ENCODE results near the gene OR6J1. TPM values are rescaled to one million over a fixed set of nuclear protein-coding genes. Genes with fewer than 3 reads are reported as not detected.
A peak's percentile ranks its signal among the peaks of the same experiment; 100 is the strongest.
"Not testable (repeated sequence)": the region's sequence is repeated elsewhere in the genome, so short reads cannot be mapped to it uniquely, and the experiment has no call there.

The OR6J1 gene
- total RNA-seq: not detected in 2 replicates
- long read RNA-seq: 0 reads

DNA sequence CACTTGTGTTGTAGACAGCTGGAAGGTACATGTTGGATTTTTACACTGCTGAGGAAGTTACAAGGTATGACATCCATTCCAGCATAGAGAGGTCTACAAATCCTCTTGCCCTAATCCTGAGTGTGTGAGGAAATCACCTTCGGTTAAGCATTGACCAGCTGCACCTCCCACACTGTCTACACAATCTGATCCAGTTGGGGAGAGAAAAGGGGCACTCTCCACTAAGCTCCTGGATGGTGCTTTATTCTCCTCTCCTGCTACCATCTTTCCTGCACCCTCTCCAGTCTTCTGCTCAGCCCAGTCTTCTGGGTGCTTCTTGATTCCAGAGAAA lies at the start of gene OR6J1:
TSS of gene OR6J1 (minus strand) at position 48 of the 331 bp plus-strand sequence. CDS start 9,541 bp downstream, outside the sequence.
- H3K27ac Mint-ChIP-seq: no peak within 1 kb of the TSS
- no peak for DNase-seq (ENCODE audit: low spot score, unreplicated experiment)
- no peaks in the 10 kb centered on the region for H3K4me1 Mint-ChIP-seq (ENCODE audit: low read depth)
- H3K4me3 Mint-ChIP-seq (ENCODE audit: low read depth): no peak within 1 kb of the TSS
- H3K36me3 Mint-ChIP-seq (ENCODE audit: insufficient read depth): no peaks in the 10 kb centered on the region
- H3K9me3 Mint-ChIP-seq (ENCODE audit: low read depth): no peaks in the 10 kb centered on the region
- peaks cover 4% of the 10 kb centered on the region for H3K27me3 Mint-ChIP-seq
- TF ChIP-seq, protein P1, sequence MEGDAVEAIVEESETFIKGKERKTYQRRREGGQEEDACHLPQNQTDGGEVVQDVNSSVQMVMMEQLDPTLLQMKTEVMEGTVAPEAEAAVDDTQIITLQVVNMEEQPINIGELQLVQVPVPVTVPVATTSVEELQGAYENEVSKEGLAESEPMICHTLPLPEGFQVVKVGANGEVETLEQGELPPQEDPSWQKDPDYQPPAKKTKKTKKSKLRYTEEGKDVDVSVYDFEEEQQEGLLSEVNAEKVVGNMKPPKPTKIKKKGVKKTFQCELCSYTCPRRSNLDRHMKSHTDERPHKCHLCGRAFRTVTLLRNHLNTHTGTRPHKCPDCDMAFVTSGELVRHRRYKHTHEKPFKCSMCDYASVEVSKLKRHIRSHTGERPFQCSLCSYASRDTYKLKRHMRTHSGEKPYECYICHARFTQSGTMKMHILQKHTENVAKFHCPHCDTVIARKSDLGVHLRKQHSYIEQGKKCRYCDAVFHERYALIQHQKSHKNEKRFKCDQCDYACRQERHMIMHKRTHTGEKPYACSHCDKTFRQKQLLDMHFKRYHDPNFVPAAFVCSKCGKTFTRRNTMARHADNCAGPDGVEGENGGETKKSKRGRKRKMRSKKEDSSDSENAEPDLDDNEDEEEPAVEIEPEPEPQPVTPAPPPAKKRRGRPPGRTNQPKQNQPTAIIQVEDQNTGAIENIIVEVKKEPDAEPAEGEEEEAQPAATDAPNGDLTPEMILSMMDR (IDR thresholded peaks at IDR 0.05; ENCODE audit: unreplicated experiment): no peak

DNA sequence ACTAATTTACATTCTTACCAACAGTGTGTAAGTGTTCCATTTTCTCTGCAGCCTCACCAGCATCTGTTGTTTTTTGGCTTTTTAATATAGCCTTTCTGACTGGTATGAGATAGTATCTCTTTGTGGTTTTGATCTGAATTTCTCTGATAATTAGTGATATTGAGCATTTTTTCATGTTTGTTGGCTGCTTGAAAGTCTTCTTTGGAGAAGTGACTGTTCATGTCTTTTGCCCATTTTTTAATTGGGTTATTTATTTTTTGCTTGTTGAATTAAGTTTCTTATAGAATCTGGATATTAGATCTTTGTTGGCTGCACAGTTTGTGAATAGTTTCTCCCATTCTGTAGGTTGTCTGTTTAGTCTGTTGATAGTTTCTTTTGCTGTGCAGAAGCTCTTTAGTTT lies 48.0 kb upstream of the OR6J1 start:
- H3K27me3 Mint-ChIP-seq: no peaks in the 10 kb centered on the region
- peaks cover 2% of the 10 kb centered on the region for H3K36me3 Mint-ChIP-seq (ENCODE audit: insufficient read depth)

DNA sequence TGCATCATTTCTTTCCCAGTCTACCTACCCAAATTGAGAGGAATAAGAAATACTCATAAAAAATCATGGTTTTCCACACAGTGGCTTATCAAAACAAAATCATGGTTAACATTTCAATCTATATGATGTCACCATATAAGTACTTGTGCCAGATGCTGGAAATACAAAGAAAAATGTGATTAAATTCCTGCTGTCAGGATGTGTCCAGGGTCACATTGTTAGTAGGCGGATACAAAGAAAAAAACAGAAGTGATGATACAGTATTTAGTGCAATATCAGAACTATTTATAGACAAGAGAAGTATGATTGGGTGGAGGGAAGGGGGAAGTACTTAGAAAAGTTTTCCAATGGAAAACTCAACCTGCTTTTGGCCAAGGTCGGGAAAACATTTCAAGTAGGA lies 47.0 kb upstream of the OR6J1 start:
- Mint-ChIP-seq H3K36me3 (ENCODE audit: insufficient read depth) (peaks cover 2% of the 10 kb centered on the region), H3K27me3 (no peaks in the 10 kb centered on the region), H3K4me1 (ENCODE audit: low read depth) (no peaks in the 10 kb centered on the region), H3K4me3 (ENCODE audit: low read depth) (no peak overlapping the region), H3K9me3 (ENCODE audit: low read depth) (peaks cover 17% of the 10 kb centered on the region), H3K27ac (no peak overlapping the region)
- TF ChIP-seq, protein P1 (IDR thresholded peaks at IDR 0.05; ENCODE audit: unreplicated experiment): no peak
- no peak for DNase-seq (ENCODE audit: low spot score, unreplicated experiment)

More for the DNA sequence above, 48.0 kb upstream of the OR6J1 start:
- no peaks in the 10 kb centered on the region for H3K4me1 Mint-ChIP-seq (ENCODE audit: low read depth)
- no peak for DNase-seq (ENCODE audit: low spot score, unreplicated experiment)
- no peak overlapping the region for H3K27ac Mint-ChIP-seq
- H3K4me3 Mint-ChIP-seq (ENCODE audit: low read depth): no peak overlapping the region
- TF ChIP-seq, protein P1 (IDR thresholded peaks at IDR 0.05; ENCODE audit: unreplicated experiment): no peak
- peaks cover 15% of the 10 kb centered on the region for H3K9me3 Mint-ChIP-seq (ENCODE audit: low read depth)

DNA sequence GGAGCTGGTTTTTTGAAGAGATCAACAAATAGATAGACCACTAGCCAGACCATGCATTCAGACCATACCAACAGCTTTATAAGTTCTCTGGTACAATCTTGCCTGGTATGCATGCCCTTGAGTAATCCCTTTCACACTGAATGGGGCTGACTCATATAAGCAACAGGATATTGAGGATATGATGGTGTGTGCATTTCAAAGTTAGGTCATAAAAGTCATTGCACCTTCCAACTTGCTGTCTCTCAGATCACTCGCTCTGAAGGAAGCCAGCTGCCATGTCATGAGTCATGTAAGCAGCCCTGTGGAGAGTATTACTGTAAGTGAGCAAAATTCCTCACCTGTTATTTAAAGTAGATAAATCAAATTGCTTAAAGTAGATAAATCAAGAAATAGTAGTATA lies 45.0 kb upstream of the OR6J1 start:
- H3K9me3 Mint-ChIP-seq (ENCODE audit: low read depth): peaks cover 17% of the 10 kb centered on the region
- no peak overlapping the region for H3K27ac Mint-ChIP-seq
- TF ChIP-seq, protein P1 (IDR thresholded peaks at IDR 0.05; ENCODE audit: unreplicated experiment): no peak

DNA sequence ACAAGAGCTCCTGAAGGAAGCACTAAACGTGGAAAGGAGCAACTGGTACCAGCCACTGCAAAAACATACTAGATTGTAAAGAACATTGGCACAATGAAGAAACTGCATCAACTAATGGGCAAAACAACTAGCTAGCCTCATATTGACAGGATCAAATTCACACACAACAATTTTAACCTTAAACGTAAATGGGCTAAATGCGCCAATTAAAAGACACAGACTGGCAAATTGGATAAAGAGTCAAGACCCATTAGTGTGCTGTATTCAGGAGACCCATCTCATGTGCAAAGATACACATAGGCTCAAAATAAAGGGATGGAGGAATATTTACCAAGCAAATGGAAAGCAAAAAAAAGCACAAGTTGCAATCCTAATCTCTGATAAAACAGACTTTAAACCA lies 43.8 kb upstream of the OR6J1 start:
- not testable (repeated sequence) for H3K4me3 Mint-ChIP-seq (ENCODE audit: low read depth); H3K27me3 Mint-ChIP-seq; H3K27ac Mint-ChIP-seq; H3K4me1 Mint-ChIP-seq (ENCODE audit: low read depth); DNase-seq (ENCODE audit: low spot score, unreplicated experiment); H3K36me3 Mint-ChIP-seq (ENCODE audit: insufficient read depth)
- H3K9me3 Mint-ChIP-seq (ENCODE audit: low read depth): peaks cover 14% of the 10 kb centered on the region

More for the DNA sequence above, 45.0 kb upstream of the OR6J1 start:
- no peak for DNase-seq (ENCODE audit: low spot score, unreplicated experiment)
- Mint-ChIP-seq H3K36me3 (ENCODE audit: insufficient read depth) (peaks cover 2% of the 10 kb centered on the region), H3K4me1 (ENCODE audit: low read depth) (no peaks in the 10 kb centered on the region), H3K4me3 (ENCODE audit: low read depth) (no peak overlapping the region), H3K27me3 (no peaks in the 10 kb centered on the region)

DNA sequence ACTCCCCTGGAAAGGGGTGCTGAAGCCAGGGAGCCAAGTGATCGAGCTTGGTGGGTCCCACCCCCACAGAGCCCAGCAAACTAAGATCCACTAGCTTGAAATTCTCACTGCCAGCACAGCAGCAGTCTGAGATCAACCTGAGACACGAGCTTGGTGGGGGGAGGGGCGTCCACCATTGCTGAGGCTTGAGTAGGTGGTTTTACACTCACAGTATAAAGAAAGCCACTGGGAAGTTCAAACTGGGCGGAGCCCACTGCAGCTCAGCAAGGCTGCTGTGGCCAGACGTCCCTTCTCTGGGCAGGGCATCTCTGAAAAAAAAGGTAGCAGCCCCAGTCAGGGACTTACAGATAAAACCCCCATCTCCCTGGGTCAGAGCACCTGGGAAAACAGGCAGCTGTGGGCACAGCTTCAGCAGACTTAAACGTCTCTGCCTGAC lies 42.0 kb upstream of the OR6J1 start:
- not testable (repeated sequence) for H3K27ac Mint-ChIP-seq; H3K27me3 Mint-ChIP-seq; H3K4me1 Mint-ChIP-seq (ENCODE audit: low read depth); H3K4me3 Mint-ChIP-seq (ENCODE audit: low read depth); H3K36me3 Mint-ChIP-seq (ENCODE audit: insufficient read depth); H3K9me3 Mint-ChIP-seq (ENCODE audit: low read depth)
- peak; percentile 15 for DNase-seq (ENCODE audit: low spot score, unreplicated experiment)

All from progenitor cell of endocrine pancreas (in vitro differentiated cells).